Left ventricle myocardium inferior (tissue), 1 donor: Measurements from ENCODE around the gene PTGIS. TPM values are rescaled to one million over a fixed set of nuclear protein-coding genes. Genes with fewer than 3 reads are reported as not detected.

ENCODE experiments used
- DNase-seq: peaks from one replicate; pipeline ENCODE4 v3.0.0-alpha.2; 2020
- H3K27ac ChIP-seq: fragments of 200-600 bp; replicated peaks from 2 replicates; pipeline ENCODE4 v1.8.0; 2021
- H3K27me3 ChIP-seq: fragments of 200-600 bp; 2 replicates; pipeline ENCODE4 v1.8.0; 2021; ENCODE audit warnings: low read depth
- H3K36me3 ChIP-seq: fragments of 200-600 bp; 2 replicates; pipeline ENCODE4 v1.8.0; 2021
- H3K4me1 ChIP-seq: fragments of 200-600 bp; 2 replicates; pipeline ENCODE4 v1.8.0; 2021
- H3K4me3 ChIP-seq: fragments of 200-600 bp; 2 replicates; pipeline ENCODE4 v1.8.0; 2021; ENCODE audit warnings: mild to moderate bottlenecking, moderate library complexity
- H3K9me3 ChIP-seq: fragments of 200-600 bp; replicated peaks from 2 replicates; pipeline ENCODE4 v1.8.0; 2021
- intact Hi-C: fragments of 100-400 bp; cut with micrococcal nuclease; formaldehyde crosslinking; loops from one replicate; pipeline ENCODE4 v1.11.0; 2022
- total RNA-seq: library from RNA; stranded (reverse); fragmentation: NEBNext Ultra II Directional; extraction: Animal tissue kit (Norgen Biotek cat#: 25700); gene quantifications from one replicate; pipeline ENCODE4 v1.2.1, GENCODE V29; 2021
- TF ChIP-seq, protein P1 (sequence below): fragments of 200-600 bp; IDR thresholded peaks from 2 replicates; pipeline ENCODE4 v1.8.0; 2021; ENCODE audit warnings: antibody characterized with exemption, mild to moderate bottlenecking, borderline replicate concordance
- donor health status: DM: no; HTN: yes; CAD: no; lungs with severe emphysema.

Gene PTGIS
- total RNA-seq, 1 donor from 2014 or later: 26.3 TPM

- TF ChIP-seq, protein P1, sequence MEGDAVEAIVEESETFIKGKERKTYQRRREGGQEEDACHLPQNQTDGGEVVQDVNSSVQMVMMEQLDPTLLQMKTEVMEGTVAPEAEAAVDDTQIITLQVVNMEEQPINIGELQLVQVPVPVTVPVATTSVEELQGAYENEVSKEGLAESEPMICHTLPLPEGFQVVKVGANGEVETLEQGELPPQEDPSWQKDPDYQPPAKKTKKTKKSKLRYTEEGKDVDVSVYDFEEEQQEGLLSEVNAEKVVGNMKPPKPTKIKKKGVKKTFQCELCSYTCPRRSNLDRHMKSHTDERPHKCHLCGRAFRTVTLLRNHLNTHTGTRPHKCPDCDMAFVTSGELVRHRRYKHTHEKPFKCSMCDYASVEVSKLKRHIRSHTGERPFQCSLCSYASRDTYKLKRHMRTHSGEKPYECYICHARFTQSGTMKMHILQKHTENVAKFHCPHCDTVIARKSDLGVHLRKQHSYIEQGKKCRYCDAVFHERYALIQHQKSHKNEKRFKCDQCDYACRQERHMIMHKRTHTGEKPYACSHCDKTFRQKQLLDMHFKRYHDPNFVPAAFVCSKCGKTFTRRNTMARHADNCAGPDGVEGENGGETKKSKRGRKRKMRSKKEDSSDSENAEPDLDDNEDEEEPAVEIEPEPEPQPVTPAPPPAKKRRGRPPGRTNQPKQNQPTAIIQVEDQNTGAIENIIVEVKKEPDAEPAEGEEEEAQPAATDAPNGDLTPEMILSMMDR: no peak
- no peaks in the 10 kb centered on the region for H3K4me1 ChIP-seq
- H3K27ac ChIP-seq: no peak overlapping the region
- intact Hi-C loops: no loop called here
- H3K36me3 ChIP-seq: no peaks in the 10 kb centered on the region
- no peak overlapping the region for H3K4me3 ChIP-seq
- H3K27me3 ChIP-seq: no peaks in the 10 kb centered on the region
- DNase-seq: no peak
- no peaks in the 10 kb centered on the region for H3K9me3 ChIP-seq
These were observed 46.6 kb downstream of the PTGIS start for GRCh38 chr20:49521356-49521755.

- no peaks in the 10 kb centered on the region for H3K36me3 ChIP-seq
- H3K27ac ChIP-seq: no peak overlapping the region
- intact Hi-C loops: no loop called here
- H3K27me3 ChIP-seq: peaks cover 7% of the 10 kb centered on the region
- H3K9me3 ChIP-seq: no peaks in the 10 kb centered on the region
- TF ChIP-seq, protein P1: no peak
- no peak for DNase-seq
- H3K4me3 ChIP-seq: no peak overlapping the region
- H3K4me1 ChIP-seq: no peaks in the 10 kb centered on the region
These were observed 48.1 kb downstream of the PTGIS start for GRCh38 chr20:49519777-49520359.

- no peaks in the 10 kb centered on the region for H3K36me3 ChIP-seq
- TF ChIP-seq, protein P1: no peak
- H3K27ac ChIP-seq: no peak overlapping the region
- H3K4me3 ChIP-seq: no peak overlapping the region
- DNase-seq: no peak
- intact Hi-C loops: no loop called here
- H3K4me1 ChIP-seq: no peaks in the 10 kb centered on the region
- peaks cover 10% of the 10 kb centered on the region for H3K27me3 ChIP-seq
- no peaks in the 10 kb centered on the region for H3K9me3 ChIP-seq
These were observed 48.7 kb downstream of the PTGIS start for GRCh38 chr20:49519212-49519712.

- Histone ChIP-seq H3K9me3 (no peaks in the 10 kb centered on the region), H3K4me1 (no peaks in the 10 kb centered on the region), H3K4me3 (no peak overlapping the region), H3K27ac (no peak overlapping the region), H3K27me3 (peaks cover 17% of the 10 kb centered on the region), H3K36me3 (no peaks in the 10 kb centered on the region)
- intact Hi-C loops: no loop called here
- TF ChIP-seq, protein P1: no peak
- DNase-seq: no peak
These were observed 49.4 kb downstream of the PTGIS start for GRCh38 chr20:49518576-49518975.

DNA sequence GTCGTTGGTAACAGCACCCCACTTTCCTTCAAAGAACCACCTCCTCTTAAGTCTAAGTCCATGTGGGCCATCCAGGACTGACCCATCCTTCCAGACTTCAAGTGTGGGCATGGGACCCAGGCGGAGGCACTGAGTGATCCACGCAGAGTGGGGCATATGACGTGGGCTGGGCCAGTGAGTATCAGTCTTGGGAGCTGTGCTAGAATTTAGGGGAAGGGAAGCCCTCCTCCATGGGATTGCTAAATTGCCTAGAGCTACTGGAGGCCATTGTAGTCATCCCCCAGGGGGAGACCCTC is 50.2 kb downstream of the PTGIS start:
- Histone ChIP-seq H3K9me3 (no peaks in the 10 kb centered on the region), H3K27me3 (peaks cover 24% of the 10 kb centered on the region), H3K4me1 (no peaks in the 10 kb centered on the region), H3K4me3 (no peak overlapping the region), H3K36me3 (no peaks in the 10 kb centered on the region), H3K27ac (no peak overlapping the region)
- TF ChIP-seq, protein P1: no peak
- no peak for DNase-seq
- intact Hi-C loops: no loop called here
